Sigmoid colon (tissue), 4 donors: ENCODE measurements around the gene PIAS1.

Experiments used
- POLR2A ChIP-seq, 2 donors: fragments of 450-650 bp; IDR thresholded peaks; one replicate each; pipeline ENCODE4 v1.6.1; 2016; ENCODE audit warnings: antibody characterized with exemption in 2 of 2, mild to moderate bottlenecking in 2 of 2, moderate library complexity in 2 of 2
- POLR2AphosphoS5 ChIP-seq, 4 donors: sonication (generic); formaldehyde crosslinking; IDR thresholded peaks; one replicate each; pipeline ENCODE4 v1.6.1; 2017; ENCODE audit warnings: antibody characterized with exemption in 4 of 4

DNA sequence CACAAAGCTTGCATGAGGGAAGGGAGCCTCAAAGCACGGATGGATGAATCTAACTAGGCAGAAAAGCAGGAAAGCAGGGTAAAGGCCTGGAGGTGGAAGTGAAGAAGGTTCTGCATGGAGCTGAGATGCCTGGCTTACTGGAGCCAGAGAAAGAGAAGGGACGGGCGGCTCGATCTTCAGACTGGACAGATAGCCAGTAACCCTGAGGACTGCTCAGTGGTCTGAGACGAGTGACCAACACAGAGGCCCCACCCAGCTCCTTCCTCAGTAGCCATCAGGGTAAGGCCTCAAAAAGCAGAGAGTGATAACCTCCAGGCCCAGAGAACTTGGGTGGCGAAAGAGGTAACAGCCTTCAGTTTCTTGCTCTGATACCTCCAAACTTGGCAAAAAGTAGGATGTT lies 169.1 kb downstream of the PIAS1 start:
- TF ChIP-seq POLR2A (IDR thresholded peaks at IDR 0.05) (no peak), POLR2AphosphoS5 (IDR thresholded peaks at IDR 0.05) (no peak)
